SHP77 (cell line): ENCODE measurements around the gene MRPL9.

Experiments used
- DNase-seq, 2 experiments: peaks; one replicate each; lab custom pipeline; 2025; lab: John Stamatoyannopoulos, UW

MRPL9 gene

GRCh38 chr1:151711044-151711800 is 52.1 kb downstream of the MRPL9 start:
- DNase-seq, result no peak

DNA sequence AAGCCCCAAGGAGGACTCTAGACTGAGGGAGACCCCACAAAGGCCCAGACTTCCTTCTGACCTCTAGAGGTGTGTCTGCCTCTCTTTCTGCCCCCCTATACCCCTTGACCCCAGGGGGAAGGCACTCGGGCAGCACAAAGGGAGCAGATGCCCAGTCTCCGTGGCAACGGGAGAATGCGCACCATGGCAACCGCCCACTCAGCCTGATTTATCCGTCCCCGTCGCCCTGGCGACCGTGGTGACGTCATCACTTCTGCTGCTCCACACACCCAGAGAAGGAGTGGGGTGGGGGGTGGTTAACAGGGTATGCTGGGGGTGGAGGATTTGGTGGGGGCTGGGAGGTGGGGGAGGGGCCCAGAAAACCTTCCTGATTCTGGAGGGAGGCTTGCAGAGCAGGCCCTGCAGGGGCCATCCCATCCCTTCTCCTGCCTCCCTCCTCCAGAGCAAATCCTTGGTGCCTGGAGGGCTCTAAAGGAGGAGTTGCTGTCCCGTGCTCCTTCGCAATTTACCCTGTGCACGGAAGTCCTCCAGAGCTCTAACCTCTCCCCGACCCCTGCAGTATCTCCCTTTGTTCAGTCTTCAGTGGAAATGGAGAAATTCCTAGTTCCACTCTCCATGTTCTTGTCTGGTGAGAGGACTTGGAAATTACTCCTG is 53.0 kb downstream of the MRPL9 start:
- DNase-seq, result peak; percentile 66 to 69
